H1 (cell line): Measurements from ENCODE around the gene UBE2L6. TPM values are rescaled to one million over a fixed set of nuclear protein-coding genes. Genes with fewer than 3 reads are reported as not detected.

Source experiments
- CTCF ChIA-PET: fragments of 300-600 bp; sonication (Branson Sonifier 250); formaldehyde crosslinking; loops from one replicate; lab custom pipeline; 2021; ENCODE audit not compliant: partially characterized antibody; lab: Charles Lee
- POLR2A ChIA-PET: fragments of 300-600 bp; sonication (Branson Sonifier 250); formaldehyde crosslinking; loops from one replicate; lab custom pipeline; 2021; ENCODE audit warnings: inconsistent platforms; ENCODE audit not compliant: partially characterized antibody; lab: Charles Lee
- DNase-seq, 2 experiments: peaks; one replicate each; pipeline versions ENCODE4 v3.0.0 to v3.0.0-alpha.2; 2010 to 2022; ENCODE audit warnings: low spot score in 2 of 2, low read depth in 1 of 2, mixed read lengths in 1 of 2
- FAIRE-seq: peaks from 2 replicates; lab custom pipeline; 2011; peaks lifted over from hg19 to GRCh38; lab: Jason Lieb, UNC
- H2AFZ ChIP-seq: 2 replicates; pipeline ENCODE4 v1.8.1; 2012; ENCODE audit warnings: low read length, inconsistent platforms
- H2AK5ac ChIP-seq: 2 replicates; pipeline ENCODE4 v1.6.1; 2013; ENCODE audit warnings: low read depth, low read length
- H2BK120ac ChIP-seq: replicated peaks from 2 replicates; pipeline ENCODE3; 2013; ENCODE audit warnings: low read depth, low read length, inconsistent platforms
- H2BK12ac ChIP-seq: 2 replicates; pipeline ENCODE4 v1.6.1; 2013; ENCODE audit warnings: low read depth, low read length
- H2BK15ac ChIP-seq: 2 replicates; pipeline ENCODE4 v1.6.1; 2013; ENCODE audit warnings: low read length
- H2BK20ac ChIP-seq: 2 replicates; pipeline ENCODE4 v1.6.1; 2013; ENCODE audit warnings: low read length
- H2BK5ac ChIP-seq: 2 replicates; pipeline ENCODE4 v1.6.1; 2013; ENCODE audit warnings: low read depth, low read length
- H3K14ac ChIP-seq: 2 replicates; pipeline ENCODE4 v1.6.1; 2013; ENCODE audit warnings: inconsistent platforms; ENCODE audit not compliant: insufficient read length
- H3K18ac ChIP-seq: 2 replicates; pipeline ENCODE4 v1.6.1; 2013; ENCODE audit warnings: low read length; ENCODE audit errors: extremely low read depth
- H3K23ac ChIP-seq: 2 replicates; pipeline ENCODE4 v1.6.1; 2013; ENCODE audit warnings: inconsistent platforms; ENCODE audit not compliant: insufficient read length
- H3K23me2 ChIP-seq: 2 replicates; pipeline ENCODE4 v1.6.1; 2013; ENCODE audit warnings: low read depth, low read length
- H3K27ac ChIP-seq: 2 replicates; pipeline ENCODE4 v1.6.1; 2011; ENCODE audit warnings: low read depth, low read length, inconsistent platforms
- H3K27me3 ChIP-seq, 4 experiments: replicated peaks in 1 of 4; 1 replicate in 1 of 4; 2 replicates in 3 of 4; pipeline versions ENCODE4 v1.6.1 to v1.8.1; 2011 to 2013; ENCODE audit warnings: low read length in 3 of 4, mild to moderate bottlenecking in 3 of 4, inconsistent platforms in 2 of 4, mixed read lengths in 2 of 4, moderate library complexity in 1 of 4; ENCODE audit not compliant: control insufficient read depth in 3 of 4, insufficient read depth in 3 of 4; ENCODE audit errors: extremely low read depth in 1 of 4
- H3K36me3 ChIP-seq, 4 experiments: 2 replicates each; pipeline versions ENCODE4 v1.6.1 to v1.8.1; 2011 to 2013; ENCODE audit warnings: mild to moderate bottlenecking in 4 of 4, low read length in 3 of 4, moderate library complexity in 2 of 4, control low read depth in 1 of 4, inconsistent platforms in 1 of 4; ENCODE audit not compliant: insufficient read depth in 4 of 4, control insufficient read depth in 2 of 4
- H3K4ac ChIP-seq: replicated peaks from 2 replicates; pipeline ENCODE3; 2013; ENCODE audit warnings: low read length, low read depth, mixed read lengths, inconsistent platforms; ENCODE audit not compliant: insufficient read length
- H3K4me1 ChIP-seq, 4 experiments: replicated peaks in 1 of 4; 1 replicate in 1 of 4; 2 replicates in 3 of 4; pipeline versions ENCODE4 v1.6.1 to v1.8.1; 2011 to 2013; ENCODE audit warnings: low read length in 3 of 4, inconsistent platforms in 2 of 4, mixed read lengths in 1 of 4; ENCODE audit not compliant: insufficient read depth in 4 of 4, control insufficient read depth in 3 of 4
- H3K4me2 ChIP-seq, 2 experiments: 2 replicates each; pipeline versions ENCODE4 v1.6.1 to v1.8.1; 2011 to 2013; ENCODE audit warnings: low read depth in 2 of 2, low read length in 2 of 2, control low read depth in 1 of 2, inconsistent platforms in 1 of 2, mild to moderate bottlenecking in 1 of 2; ENCODE audit not compliant: insufficient read depth in 1 of 2
- H3K4me3 ChIP-seq, 4 experiments: fragments of 200-600, 300-600 bp in 1 of 4; sonication (generic), shearing (Covaris generic), sonication (Bioruptor Twin) in 1 of 4; 2 replicates each; pipeline versions ENCODE4 v1.5.1 to v1.8.1; 2011 to 2016; ENCODE audit warnings: low read length in 4 of 4, low read depth in 3 of 4, control low read depth in 2 of 4, inconsistent platforms in 2 of 4, mild to moderate bottlenecking in 2 of 4, mixed read lengths in 1 of 4, moderate library complexity in 1 of 4; ENCODE audit not compliant: insufficient read depth in 2 of 4; ENCODE audit errors: extremely low read depth in 1 of 4
- H3K56ac ChIP-seq: replicated peaks from 2 replicates; pipeline ENCODE3; 2013; ENCODE audit warnings: low read depth, mild to moderate bottlenecking, mixed read lengths, low read length, inconsistent platforms; ENCODE audit not compliant: insufficient read length
- H3K79me1 ChIP-seq: 2 replicates; pipeline ENCODE4 v1.6.1; 2013; ENCODE audit warnings: low read depth, low read length, control low read depth
- H3K79me2 ChIP-seq, 2 experiments: 2 replicates each; pipeline versions ENCODE4 v1.6.1 to v1.8.1; 2012 to 2013; ENCODE audit warnings: low read length in 2 of 2, mild to moderate bottlenecking in 2 of 2, inconsistent platforms in 1 of 2; ENCODE audit not compliant: insufficient read depth in 2 of 2, control insufficient read depth in 1 of 2
- H3K9ac ChIP-seq, 4 experiments: replicated peaks in 1 of 4; 1 replicate in 1 of 4; 2 replicates in 3 of 4; pipeline versions ENCODE4 v1.6.1 to v1.8.1; 2011 to 2013; ENCODE audit warnings: low read depth in 3 of 4, low read length in 3 of 4, control low read depth in 2 of 4, mild to moderate bottlenecking in 2 of 4, moderate library complexity in 2 of 4, inconsistent platforms in 1 of 4; ENCODE audit errors: extremely low read depth in 1 of 4
- H3K9me3 ChIP-seq, 2 experiments: 2 replicates each; pipeline versions ENCODE4 v1.6.1 to v1.8.1; 2012 to 2013; ENCODE audit warnings: mild to moderate bottlenecking in 2 of 2, moderate library complexity in 2 of 2, control low read depth in 1 of 2, inconsistent platforms in 1 of 2, low read depth in 1 of 2, low read length in 1 of 2, mixed read lengths in 1 of 2; ENCODE audit not compliant: insufficient read depth in 2 of 2
- H4K20me1 ChIP-seq, 2 experiments: replicated peaks in 1 of 2; 2 replicates each; pipeline versions ENCODE3 to v1.8.1; 2011 to 2013; ENCODE audit warnings: inconsistent platforms in 2 of 2, low read length in 2 of 2, mild to moderate bottlenecking in 1 of 2; ENCODE audit not compliant: insufficient read depth in 2 of 2, control insufficient read depth in 1 of 2
- H4K5ac ChIP-seq: 2 replicates; pipeline ENCODE4 v1.6.1; 2013; ENCODE audit warnings: low read length, low read depth, mixed read lengths, inconsistent platforms; ENCODE audit not compliant: insufficient read length
- H4K8ac ChIP-seq: 2 replicates; pipeline ENCODE4 v1.8.0; 2013; ENCODE audit warnings: mild to moderate bottlenecking, moderate library complexity, low read length, inconsistent platforms; ENCODE audit not compliant: insufficient read depth; ENCODE audit errors: extremely low read depth
- H4K91ac ChIP-seq: replicated peaks from 2 replicates; pipeline ENCODE3; 2013; ENCODE audit warnings: low read length, mixed read lengths, inconsistent platforms; ENCODE audit not compliant: insufficient read length
- BRCA1 ChIP-seq: IDR thresholded peaks from 2 replicates; pipeline ENCODE4 v1.6.1; 2012; ENCODE audit warnings: low read depth, low read length, improper control_type of control experiment
- CBX5 ChIP-seq: fragments of 300-800, 300-1000 bp; sonication (generic); IDR thresholded peaks from 2 replicates; pipeline ENCODE4 v1.7.1; 2016; ENCODE audit warnings: antibody characterized with exemption, low read length, low read depth
- CREB1 ChIP-seq: IDR thresholded peaks from 2 replicates; pipeline ENCODE4 v1.6.1; 2012; ENCODE audit warnings: inconsistent platforms
- JUN ChIP-seq: IDR thresholded peaks from 2 replicates; pipeline ENCODE4 v1.6.1; 2011; ENCODE audit warnings: low read depth, mild to moderate bottlenecking, improper control_type of control experiment, low read length
- KDM5A ChIP-seq: fragments of 200-600 bp; IDR thresholded peaks from 2 replicates; pipeline ENCODE4 v1.7.1; 2012; ENCODE audit warnings: mild to moderate bottlenecking, low read length, inconsistent platforms, mixed read lengths
- NRF1 ChIP-seq: IDR thresholded peaks from 2 replicates; pipeline ENCODE4 v1.6.1; 2011; ENCODE audit warnings: mild to moderate bottlenecking, low read depth, low read length, improper control_type of control experiment
- RFX5 ChIP-seq: IDR thresholded peaks from 2 replicates; pipeline ENCODE4 v1.6.1; 2011; ENCODE audit warnings: low read depth, low read length, improper control_type of control experiment, borderline replicate concordance
- SIX5 ChIP-seq: IDR thresholded peaks from 2 replicates; pipeline ENCODE4 v1.6.1; 2011; ENCODE audit warnings: mild to moderate bottlenecking, low read depth, low read length
- TEAD4 ChIP-seq: IDR thresholded peaks from 2 replicates; pipeline ENCODE4 v1.6.1; 2012; ENCODE audit warnings: low read depth, low read length, inconsistent platforms, mixed read lengths
- WGBS, 2 experiments: shearing (Covaris generic) in 1 of 2; methylation state at CpG; one replicate each; pipeline versions ENCODE4 v1.1.6 to v1.1.7; 2013 to 2015; ENCODE audit warnings: low lambda C conversion rate in 2 of 2, mixed read lengths in 2 of 2, inconsistent platforms in 1 of 2, low coverage in 1 of 2, missing lambda C conversion rate in 1 of 2; ENCODE audit not compliant: insufficient replicate concordance in 2 of 2, insufficient coverage in 1 of 2, insufficient read length in 1 of 2; ENCODE audit errors: extremely low coverage in 1 of 2, missing lambda C conversion rate in 1 of 2; 5-methylcytosine and 5-hydroxymethylcytosine counted together
- polyA plus RNA-seq, 7 experiments: library from polyadenylated mRNA; depleted of rRNA in 3 of 7; stranded (reverse) in 5 of 7; unstranded in 2 of 7; fragments of >200 nt in 5 of 7; fragments of 200-250 nt in 2 of 7; gene quantifications; 1 replicate in 5 of 7; 2 replicates in 1 of 7; 4 replicates in 1 of 7; pipeline versions ENCODE4 v1.2.1 to v1.2.3, GENCODE V29; 2011 to 2013; ENCODE audit warnings: missing spikeins in 2 of 7, mixed read lengths in 2 of 7
- total RNA-seq: library from RNA; stranded (reverse); fragmentation: NEBNext Ultra II Directional; extraction: Animal tissue kit (Norgen Biotek cat#: 25700); gene quantifications from 2 replicates; pipeline ENCODE4 v1.2.1, GENCODE V29; 2021
- TF ChIP-seq, protein P1 (sequence below), 3 experiments: IDR thresholded peaks; 1 replicate in 2 of 3; 2 replicates in 1 of 3; pipeline versions ENCODE4 v1.5.1 to v1.6.1; 2011; ENCODE audit warnings: low read length in 3 of 3, mild to moderate bottlenecking in 3 of 3, inconsistent platforms in 2 of 3, low read depth in 1 of 3, moderate library complexity in 1 of 3; ENCODE audit not compliant: insufficient read depth in 1 of 3; ENCODE audit errors: control extremely low read depth in 1 of 3
- TF ChIP-seq, protein P2 (sequence below): IDR thresholded peaks from 2 replicates; pipeline ENCODE4 v1.6.1; 2012; ENCODE audit warnings: inconsistent platforms

UBE2L6 gene
- total and polyA plus RNA-seq, 2 of the 8 experiments (the other 6 are each of a cell fraction or from before 2014, with no cell fraction given), result 67.8 to 89.2 TPM

DNA sequence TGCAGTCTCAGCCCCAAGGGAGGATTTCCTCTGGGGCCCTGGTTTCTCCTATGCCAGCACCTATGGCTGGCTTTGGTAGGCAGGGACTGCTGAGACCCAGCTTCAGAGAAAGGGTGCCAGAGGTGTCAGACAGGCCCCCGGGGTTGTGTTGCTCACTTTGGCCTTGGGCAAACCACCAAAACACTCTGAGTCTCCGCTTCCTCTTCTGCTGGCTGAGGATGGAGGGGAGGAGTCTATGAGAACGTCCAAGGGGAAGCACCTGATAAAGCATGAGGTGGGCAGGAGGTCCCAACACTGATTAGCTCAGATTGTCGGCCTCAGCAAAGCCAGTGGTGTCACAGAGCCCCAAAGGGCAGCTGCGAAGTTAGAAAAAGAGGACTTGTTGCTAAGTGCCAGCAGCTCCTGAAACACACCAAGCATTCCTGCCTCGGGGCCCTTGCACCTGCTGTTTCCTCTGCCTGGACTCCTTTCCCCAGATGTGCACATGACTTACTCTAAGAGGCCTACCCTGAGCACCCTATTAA is 19.6 kb downstream of the UBE2L6 start:
- H2AFZ ChIP-seq, result no peak overlapping the region
- no peaks in the 10 kb centered on the region; a peak in 2 of 7 replicates for H3K27me3 ChIP-seq
- no peak overlapping the region; the same call in 1 of the 2 replicates for H4K8ac ChIP-seq
- H3K9ac ChIP-seq, result no peak overlapping the region
- H2BK5ac ChIP-seq, result no peak overlapping the region
- no peak overlapping the region for H2AK5ac ChIP-seq
- no peak overlapping the region for H3K18ac ChIP-seq
- H2BK120ac ChIP-seq, result no peak overlapping the region
- no peak overlapping the region for H2BK15ac ChIP-seq
- no peak overlapping the region for H3K14ac ChIP-seq
- FAIRE-seq, result no peak
- POLR2A ChIA-PET, result interaction anchor here (0.8 to 7.2 kb wide), 9 partner anchors 9 to 100 kb away, joined by 3 to 47 read pairs (median 5); no protein-coding TSS in a partner anchor
- H3K4me1 ChIP-seq, result peaks cover 0 to 10% (median 8%) of the 10 kb centered on the region in 4 experiments; a peak in 6 of 7 replicates
- H4K5ac ChIP-seq, result no peak overlapping the region
- H2BK20ac ChIP-seq, result no peak overlapping the region
- no peak overlapping the region for H3K56ac ChIP-seq
- H3K9me3 ChIP-seq, result no peaks in the 10 kb centered on the region
- no peak overlapping the region for H3K4me3 ChIP-seq
- H3K4me2 ChIP-seq, result no peak overlapping the region
- no peaks in the 10 kb centered on the region; the same call in 1 of the 2 replicates for H3K23me2 ChIP-seq
- CTCF ChIA-PET, result interaction anchor here (0.7 to 5.5 kb wide), 16 partner anchors 10 to 208 kb away, joined by 3 to 34 read pairs (median 5); partner anchors contain the start of gene UBE2L6
- H4K91ac ChIP-seq, result no peak overlapping the region
- H3K36me3 ChIP-seq, result peaks cover 2 to 33% (median 14%) of the 10 kb centered on the region in 4 experiments; a peak in 6 of 8 replicates
- no peak overlapping the region for H3K27ac ChIP-seq
- H3K23ac ChIP-seq, result no peak overlapping the region
- peaks cover 0 to 1% of the 10 kb centered on the region in 2 experiments for H4K20me1 ChIP-seq
- no peak overlapping the region for H3K4ac ChIP-seq
- WGBS, 2 experiments, result 90% methylated on average over 6 of the region's 6 CpGs; no CpG with 5 or more reads in 1 of the 2 experiments
- H2BK12ac ChIP-seq, result no peak overlapping the region
- no peaks in the 10 kb centered on the region for H3K79me2 ChIP-seq
- no peak for DNase-seq
- H3K79me1 ChIP-seq, result no peaks in the 10 kb centered on the region
- TF ChIP-seq NRF1 (no peak), TEAD4 (no peak), CREB1 (no peak), BRCA1 (no peak), JUN (no peak), RFX5 (no peak), KDM5A (no peak), CBX5 (no peak), SIX5 (no peak)
- TF ChIP-seq, protein P1, sequence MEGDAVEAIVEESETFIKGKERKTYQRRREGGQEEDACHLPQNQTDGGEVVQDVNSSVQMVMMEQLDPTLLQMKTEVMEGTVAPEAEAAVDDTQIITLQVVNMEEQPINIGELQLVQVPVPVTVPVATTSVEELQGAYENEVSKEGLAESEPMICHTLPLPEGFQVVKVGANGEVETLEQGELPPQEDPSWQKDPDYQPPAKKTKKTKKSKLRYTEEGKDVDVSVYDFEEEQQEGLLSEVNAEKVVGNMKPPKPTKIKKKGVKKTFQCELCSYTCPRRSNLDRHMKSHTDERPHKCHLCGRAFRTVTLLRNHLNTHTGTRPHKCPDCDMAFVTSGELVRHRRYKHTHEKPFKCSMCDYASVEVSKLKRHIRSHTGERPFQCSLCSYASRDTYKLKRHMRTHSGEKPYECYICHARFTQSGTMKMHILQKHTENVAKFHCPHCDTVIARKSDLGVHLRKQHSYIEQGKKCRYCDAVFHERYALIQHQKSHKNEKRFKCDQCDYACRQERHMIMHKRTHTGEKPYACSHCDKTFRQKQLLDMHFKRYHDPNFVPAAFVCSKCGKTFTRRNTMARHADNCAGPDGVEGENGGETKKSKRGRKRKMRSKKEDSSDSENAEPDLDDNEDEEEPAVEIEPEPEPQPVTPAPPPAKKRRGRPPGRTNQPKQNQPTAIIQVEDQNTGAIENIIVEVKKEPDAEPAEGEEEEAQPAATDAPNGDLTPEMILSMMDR (IDR thresholded peaks at IDR 0.05; ENCODE audit: control extremely low read depth in 1 of 3, insufficient read depth in 1 of 3, low read depth in 1 of 3, low read length in 3 of 3), result no peak
- TF ChIP-seq, protein P2, sequence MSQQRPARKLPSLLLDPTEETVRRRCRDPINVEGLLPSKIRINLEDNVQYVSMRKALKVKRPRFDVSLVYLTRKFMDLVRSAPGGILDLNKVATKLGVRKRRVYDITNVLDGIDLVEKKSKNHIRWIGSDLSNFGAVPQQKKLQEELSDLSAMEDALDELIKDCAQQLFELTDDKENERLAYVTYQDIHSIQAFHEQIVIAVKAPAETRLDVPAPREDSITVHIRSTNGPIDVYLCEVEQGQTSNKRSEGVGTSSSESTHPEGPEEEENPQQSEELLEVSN, result no peak
